Endothelial cell of umbilical vein (primary cell): ENCODE data around the gene UBE2L3.

Source experiments
- POLR2A ChIP-seq: IDR thresholded peaks from 2 replicates; pipeline ENCODE4 v1.6.1; 2012; ENCODE audit warnings: low read depth, mild to moderate bottlenecking, control low read depth, low read length
- POLR2AphosphoS5 ChIP-seq: IDR thresholded peaks from 2 replicates; pipeline ENCODE4 v1.6.1; 2012; ENCODE audit warnings: low read depth, mild to moderate bottlenecking, control low read depth, low read length, moderate library complexity; ENCODE audit not compliant: insufficient read depth
- TF ChIP-seq, protein P1 (sequence below), 2 donors: IDR thresholded peaks; 1 replicate in 1 of 2; 2 replicates in 1 of 2; pipeline ENCODE4 v1.5.1; 2011; ENCODE audit warnings: low read length in 2 of 2, mild to moderate bottlenecking in 2 of 2, moderate library complexity in 2 of 2, control low read depth in 1 of 2, inconsistent platforms in 1 of 2, low read depth in 1 of 2; ENCODE audit not compliant: insufficient read depth in 1 of 2; ENCODE audit errors: extremely low read depth in 1 of 2
- TF ChIP-seq, protein P2 (sequence below): IDR thresholded peaks from 2 replicates; pipeline ENCODE4 v1.6.1; 2011; ENCODE audit not compliant: insufficient read depth, insufficient read length

DNA sequence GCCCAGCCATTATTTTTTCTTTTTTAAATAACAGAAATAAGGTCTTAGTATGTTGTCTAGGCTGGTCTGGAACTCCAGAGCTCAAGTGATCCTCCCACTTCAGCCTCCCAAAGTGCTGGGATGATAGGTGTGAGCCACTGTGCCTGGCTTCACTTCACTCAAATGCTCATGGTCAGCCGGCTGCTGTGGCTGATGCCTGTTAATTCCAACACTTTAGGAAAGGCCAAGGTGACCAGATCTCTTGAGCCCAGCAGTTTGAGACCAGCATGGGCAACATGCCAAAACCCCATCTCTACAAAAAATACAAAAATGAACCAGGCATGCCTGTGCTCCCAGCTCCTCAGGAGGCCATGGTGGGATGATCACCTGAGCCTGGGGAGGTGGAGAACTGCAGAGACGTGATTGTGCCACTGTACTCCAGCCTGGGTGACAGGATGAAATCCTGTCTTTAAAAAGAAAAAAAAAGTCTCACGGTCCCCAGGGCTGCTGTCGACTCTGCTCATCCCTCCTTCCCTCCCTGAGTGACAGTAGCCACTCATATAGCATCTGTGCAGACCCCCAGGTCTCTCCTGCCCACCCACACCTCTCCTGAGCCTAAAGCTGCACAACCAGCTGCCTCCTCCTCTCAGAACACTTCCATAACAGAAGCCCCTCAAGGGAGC lies 58.7 kb downstream of the UBE2L3 start:
- TF ChIP-seq, protein P1, sequence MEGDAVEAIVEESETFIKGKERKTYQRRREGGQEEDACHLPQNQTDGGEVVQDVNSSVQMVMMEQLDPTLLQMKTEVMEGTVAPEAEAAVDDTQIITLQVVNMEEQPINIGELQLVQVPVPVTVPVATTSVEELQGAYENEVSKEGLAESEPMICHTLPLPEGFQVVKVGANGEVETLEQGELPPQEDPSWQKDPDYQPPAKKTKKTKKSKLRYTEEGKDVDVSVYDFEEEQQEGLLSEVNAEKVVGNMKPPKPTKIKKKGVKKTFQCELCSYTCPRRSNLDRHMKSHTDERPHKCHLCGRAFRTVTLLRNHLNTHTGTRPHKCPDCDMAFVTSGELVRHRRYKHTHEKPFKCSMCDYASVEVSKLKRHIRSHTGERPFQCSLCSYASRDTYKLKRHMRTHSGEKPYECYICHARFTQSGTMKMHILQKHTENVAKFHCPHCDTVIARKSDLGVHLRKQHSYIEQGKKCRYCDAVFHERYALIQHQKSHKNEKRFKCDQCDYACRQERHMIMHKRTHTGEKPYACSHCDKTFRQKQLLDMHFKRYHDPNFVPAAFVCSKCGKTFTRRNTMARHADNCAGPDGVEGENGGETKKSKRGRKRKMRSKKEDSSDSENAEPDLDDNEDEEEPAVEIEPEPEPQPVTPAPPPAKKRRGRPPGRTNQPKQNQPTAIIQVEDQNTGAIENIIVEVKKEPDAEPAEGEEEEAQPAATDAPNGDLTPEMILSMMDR (IDR thresholded peaks at IDR 0.05; ENCODE audit: extremely low read depth in 1 of 2, insufficient read depth in 1 of 2, low read depth in 1 of 2, low read length in 2 of 2): no peak
- TF ChIP-seq, protein P2, sequence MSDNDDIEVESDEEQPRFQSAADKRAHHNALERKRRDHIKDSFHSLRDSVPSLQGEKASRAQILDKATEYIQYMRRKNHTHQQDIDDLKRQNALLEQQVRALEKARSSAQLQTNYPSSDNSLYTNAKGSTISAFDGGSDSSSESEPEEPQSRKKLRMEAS: no peak
- TF ChIP-seq POLR2AphosphoS5 (no peak), POLR2A (no peak)
